HG02763 (cell line): ENCODE data around the gene ZNF740.

Experiments used
- ATAC-seq: cut with Tn5 transposase; IDR thresholded peaks from one replicate; pipeline ENCODE4 v1.9.1; 2021; ENCODE audit warnings: mild to moderate bottlenecking, moderate library complexity; ENCODE audit not compliant: unreplicated experiment

Gene ZNF740

GRCh38 chr12:53241623-53242412 is 61.3 kb downstream of the ZNF740 start:
- no peak for ATAC-seq

GRCh38 chr12:53244337-53244736 is 63.8 kb downstream of the ZNF740 start:
- no peak for ATAC-seq
